HepG2 (cell line): ENCODE data around the gene USP34. TPM values are rescaled to one million over a fixed set of nuclear protein-coding genes. Genes with fewer than 3 reads are reported as not detected.

Source experiments
- ATAC-seq: fragments of 200-7000 bp; cut with Tn5 transposase; 3 replicates; pipeline ENCODE4 v1.9.1; 2020; ENCODE audit warnings: mild to moderate bottlenecking, moderate library complexity
- BruUV-seq: library from RNA; stranded (reverse); fragments of 400-500 nt; replicated peaks from 2 replicates; lab custom pipeline; 2021; lab: Mats Ljungman, UMichigan
- CTCF ChIA-PET: fragments of 300-600 bp; formaldehyde crosslinking; extraction: SDS; loops from one replicate; lab custom pipeline; 2021; ENCODE audit warnings: low total read pairs, inconsistent platforms, low intra/inter-chr PET ratio; lab: Yijun Ruan, JAX
- POLR2A ChIA-PET: fragments of 350-600 bp; sonication (Branson Sonifier 250); formaldehyde crosslinking; loops from one replicate; lab custom pipeline; 2020; ENCODE audit warnings: antibody characterized with exemption, inconsistent platforms; lab: Yijun Ruan, JAX
- DNase-seq: peaks from one replicate; pipeline ENCODE4 v3.0.0-alpha.2; 2015; ENCODE audit warnings: low spot score
- FAIRE-seq: peaks from 3 replicates; lab custom pipeline; 2011; peaks lifted over from hg19 to GRCh38; lab: Jason Lieb, UNC
- H2AFZ ChIP-seq: one replicate; pipeline ENCODE4 v1.6.1; 2011; ENCODE audit warnings: low read length, inconsistent platforms
- H3K27ac ChIP-seq: fragments of 300-600 bp; 3 replicates; pipeline ENCODE4 v1.8.0; 2011; ENCODE audit warnings: mixed run types, mild to moderate bottlenecking, mixed read lengths, low read length, inconsistent platforms; ENCODE audit not compliant: insufficient read depth; ENCODE audit errors: extremely low read length
- H3K27me3 ChIP-seq, 2 experiments: fragments of 200-600 bp in 1 of 2; 2 replicates in 1 of 2; 3 replicates in 1 of 2; pipeline versions ENCODE4 v1.6.0 to v1.8.0; 2011; ENCODE audit warnings: low read length in 2 of 2, mild to moderate bottlenecking in 2 of 2, moderate library complexity in 2 of 2, inconsistent platforms in 1 of 2; ENCODE audit not compliant: insufficient read depth in 2 of 2, control insufficient read depth in 1 of 2
- H3K36me3 ChIP-seq, 2 experiments: fragments of 200-600 bp in 1 of 2; replicated peaks in 1 of 2; 2 replicates in 1 of 2; 3 replicates in 1 of 2; pipeline versions ENCODE4 v1.5.1 to v1.8.0; 2011; ENCODE audit warnings: low read length in 2 of 2, inconsistent platforms in 1 of 2; ENCODE audit not compliant: insufficient read depth in 2 of 2, control insufficient read depth in 1 of 2
- H3K4me1 ChIP-seq: 2 replicates; pipeline ENCODE4 v1.5.1; 2012; ENCODE audit warnings: low read length, inconsistent platforms; ENCODE audit not compliant: insufficient read depth
- H3K4me2 ChIP-seq: 2 replicates; pipeline ENCODE4 v1.6.0; 2011; ENCODE audit warnings: low read depth, low read length, inconsistent platforms
- H3K4me3 ChIP-seq, 3 experiments: fragments of 200-600 bp in 1 of 3; sonication (generic), shearing (Covaris generic) in 1 of 3; replicated peaks in 1 of 3; 2 replicates each; pipeline ENCODE4 v1.5.1; 2011 to 2016; ENCODE audit warnings: low read length in 3 of 3, inconsistent platforms in 2 of 3, low read depth in 2 of 3, mild to moderate bottlenecking in 2 of 3, control low read depth in 1 of 3, mixed read lengths in 1 of 3; ENCODE audit not compliant: insufficient read depth in 1 of 3
- H3K79me2 ChIP-seq: one replicate; pipeline ENCODE4 v1.6.1; 2011; ENCODE audit warnings: low read length, inconsistent platforms; ENCODE audit not compliant: insufficient read depth
- H3K9ac ChIP-seq: 2 replicates; pipeline ENCODE4 v1.6.0; 2011; ENCODE audit warnings: mild to moderate bottlenecking, low read depth, low read length, inconsistent platforms; ENCODE audit not compliant: insufficient read depth
- H3K9me3 ChIP-seq: 2 replicates; pipeline ENCODE4 v1.5.1; 2012; ENCODE audit warnings: mild to moderate bottlenecking, low read length
- H4K20me1 ChIP-seq: 2 replicates; pipeline ENCODE4 v1.6.0; 2011; ENCODE audit warnings: inconsistent platforms, mild to moderate bottlenecking, low read length, moderate library complexity; ENCODE audit not compliant: insufficient read depth
- ARID2 ChIP-seq: sonication (generic); formaldehyde crosslinking; IDR thresholded peaks from 2 replicates; pipeline ENCODE4 v1.8.1; 2022; ENCODE audit warnings: mild to moderate bottlenecking, missing genetic modification reagents, borderline replicate concordance
- CCDC6 ChIP-seq: sonication (generic); formaldehyde crosslinking; IDR thresholded peaks from 2 replicates; pipeline ENCODE4 v1.8.1; 2022; ENCODE audit warnings: mild to moderate bottlenecking, missing genetic modification reagents, moderate library complexity
- DNMT1 ChIP-seq: sonication (generic); formaldehyde crosslinking; IDR thresholded peaks from 2 replicates; pipeline ENCODE4 v1.5.1; 2020; ENCODE audit warnings: mild to moderate bottlenecking, missing genetic modification reagents
- ESRRA ChIP-seq: sonication (generic); formaldehyde crosslinking; IDR thresholded peaks from 2 replicates; pipeline ENCODE4 v1.5.1; 2020; ENCODE audit warnings: mild to moderate bottlenecking, low read depth, missing genetic modification reagents
- GLI4 ChIP-seq: sonication (generic); formaldehyde crosslinking; IDR thresholded peaks from 2 replicates; pipeline ENCODE4 v1.5.1; 2020; ENCODE audit warnings: missing genetic modification reagents, mild to moderate bottlenecking, moderate library complexity, borderline replicate concordance
- MIXL1 ChIP-seq: IDR thresholded peaks from 2 replicates; pipeline ENCODE4 v1.6.1; 2016
- NFE2L1 ChIP-seq: sonication (generic); formaldehyde crosslinking; IDR thresholded peaks from 2 replicates; pipeline ENCODE4 v1.4.0; 2020; ENCODE audit warnings: missing genetic modification reagents, mild to moderate bottlenecking, borderline replicate concordance
- POLR2G ChIP-seq: fragments of 200-400 bp; formaldehyde crosslinking; IDR thresholded peaks from 2 replicates; pipeline ENCODE4 v1.6.1; 2018; ENCODE audit warnings: mild to moderate bottlenecking, low read depth, low read length, moderate library complexity
- ZMYM3 ChIP-seq: sonication (generic); formaldehyde crosslinking; IDR thresholded peaks from 2 replicates; pipeline ENCODE4 v1.5.1; 2020; ENCODE audit warnings: mild to moderate bottlenecking, missing genetic modification reagents
- ZNF232 ChIP-seq: sonication (generic); formaldehyde crosslinking; IDR thresholded peaks from 2 replicates; pipeline ENCODE4 v1.4.0; 2020; ENCODE audit warnings: missing genetic modification reagents, borderline replicate concordance
- ZNF317 ChIP-seq: sonication (generic); formaldehyde crosslinking; IDR thresholded peaks from 2 replicates; pipeline ENCODE4 v1.5.0; 2020; ENCODE audit warnings: mild to moderate bottlenecking, missing genetic modification reagents
- ZNF350 ChIP-seq: sonication (generic); formaldehyde crosslinking; IDR thresholded peaks from 2 replicates; pipeline ENCODE4 v1.4.0; 2020; ENCODE audit warnings: mild to moderate bottlenecking, low read depth, missing genetic modification reagents, borderline replicate concordance
- ZNF550 ChIP-seq: sonication (generic); formaldehyde crosslinking; IDR thresholded peaks from 2 replicates; pipeline ENCODE4 v1.4.0; 2020; ENCODE audit warnings: mild to moderate bottlenecking, missing genetic modification reagents, borderline replicate concordance
- WGBS: methylation state at CpG from one replicate; pipeline ENCODE4 v1.1.6; 2017; ENCODE audit warnings: low lambda C conversion rate; 5-methylcytosine and 5-hydroxymethylcytosine counted together
- in situ Hi-C: cut with HindIII; loops from 2 replicates; pipeline ENCODE4 v1.10.0; 2017; ENCODE audit warnings: low pct_unique_long_range_greater_than_20kb; ENCODE audit not compliant: extremely low pct_ligation_motif_present
- intact Hi-C: fragments of 100-400 bp; cut with micrococcal nuclease; formaldehyde crosslinking; loops from one replicate; pipeline ENCODE4 v1.10.0; 2022; ENCODE audit not compliant: unreplicated experiment
- polyA plus RNA-seq, 8 experiments: library from polyadenylated mRNA; depleted of rRNA in 3 of 8; stranded (reverse) in 7 of 8; unstranded in 1 of 8; fragments of >200 nt; fragmentation: Illumina TruSeq in 4 of 8; extraction: Trizol in 4 of 8; gene quantifications; 2 replicates each; pipeline versions ENCODE4 v1.2.1 to v1.2.3, GENCODE V29; 2011 to 2016; ENCODE audit warnings: low read depth in 4 of 8, missing spikeins in 1 of 8, mixed read lengths in 1 of 8; ENCODE audit not compliant: insufficient read depth in 1 of 8
- total RNA-seq, 5 experiments: library from RNA; depleted of rRNA; stranded (reverse); fragments of >200 nt; fragmentation: Illumina TruSeq; extraction: Trizol; gene quantifications; 2 replicates each; pipeline ENCODE4 v1.2.3, GENCODE V29; 2016; ENCODE audit warnings: low read depth in 1 of 5
- TF ChIP-seq, protein P1 (sequence below): sonication (generic); formaldehyde crosslinking; IDR thresholded peaks from 2 replicates; pipeline ENCODE4 v1.4.0; 2020; ENCODE audit warnings: mild to moderate bottlenecking, missing genetic modification reagents, borderline replicate concordance
- TF ChIP-seq, protein P2 (sequence below): sonication (generic); formaldehyde crosslinking; IDR thresholded peaks from 2 replicates; pipeline ENCODE4 v1.8.0; 2022; ENCODE audit warnings: mild to moderate bottlenecking, missing genetic modification reagents, borderline replicate concordance
- TF ChIP-seq, protein P3 (sequence below): sonication (generic); formaldehyde crosslinking; IDR thresholded peaks from 2 replicates; pipeline ENCODE4 v1.4.0; 2020; ENCODE audit warnings: missing genetic modification reagents
- TF ChIP-seq, protein P4 (sequence below): sonication (generic); formaldehyde crosslinking; IDR thresholded peaks from 2 replicates; pipeline ENCODE4 v1.4.0; 2020; ENCODE audit warnings: mild to moderate bottlenecking, low read depth, missing genetic modification reagents

Gene USP34
- total and polyA plus RNA-seq, 2 of the 13 experiments (the other 11 are each of a cell fraction or from before 2014, with no cell fraction given) = 99.2 to 100 TPM

DNA sequence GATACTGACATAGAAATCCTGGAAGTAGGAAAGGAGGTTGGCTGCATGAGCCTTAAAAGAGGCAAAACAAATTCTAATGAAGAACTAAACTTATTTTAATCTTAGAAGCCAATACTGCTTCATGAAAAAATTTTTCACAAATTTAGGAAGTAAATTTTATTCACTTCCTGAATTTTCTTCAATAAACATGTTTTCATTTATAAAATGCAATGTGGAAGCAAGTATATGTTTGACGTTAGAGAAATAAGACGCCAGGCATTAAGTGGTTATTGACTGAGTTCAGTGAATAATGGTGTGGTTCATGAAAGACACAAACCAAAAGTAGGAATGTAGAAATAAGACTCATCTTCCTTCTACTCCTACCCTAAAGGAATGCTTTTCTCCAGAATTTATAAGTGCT, 136.4 kb downstream of the USP34 start:
- H3K36me3 ChIP-seq = peaks cover 17 to 68% of the 10 kb centered on the region in 2 experiments
- H3K4me2 ChIP-seq = no peak overlapping the region
- FAIRE-seq (no peak), ATAC-seq (no peak), DNase-seq (no peak)
- intact Hi-C loops (no loop called here), in situ Hi-C loops (no loop called here)
- H3K27me3 ChIP-seq = no peaks in the 10 kb centered on the region
- POLR2A ChIA-PET = no interaction called here
- TF ChIP-seq ESRRA = no peak
- no peak for TF ChIP-seq MIXL1 (CRISPR knock-in tag)
- TF ChIP-seq GLI4 (CRISPR knock-in tag) = no peak
- no peak for TF ChIP-seq POLR2G
- TF ChIP-seq, protein P1, sequence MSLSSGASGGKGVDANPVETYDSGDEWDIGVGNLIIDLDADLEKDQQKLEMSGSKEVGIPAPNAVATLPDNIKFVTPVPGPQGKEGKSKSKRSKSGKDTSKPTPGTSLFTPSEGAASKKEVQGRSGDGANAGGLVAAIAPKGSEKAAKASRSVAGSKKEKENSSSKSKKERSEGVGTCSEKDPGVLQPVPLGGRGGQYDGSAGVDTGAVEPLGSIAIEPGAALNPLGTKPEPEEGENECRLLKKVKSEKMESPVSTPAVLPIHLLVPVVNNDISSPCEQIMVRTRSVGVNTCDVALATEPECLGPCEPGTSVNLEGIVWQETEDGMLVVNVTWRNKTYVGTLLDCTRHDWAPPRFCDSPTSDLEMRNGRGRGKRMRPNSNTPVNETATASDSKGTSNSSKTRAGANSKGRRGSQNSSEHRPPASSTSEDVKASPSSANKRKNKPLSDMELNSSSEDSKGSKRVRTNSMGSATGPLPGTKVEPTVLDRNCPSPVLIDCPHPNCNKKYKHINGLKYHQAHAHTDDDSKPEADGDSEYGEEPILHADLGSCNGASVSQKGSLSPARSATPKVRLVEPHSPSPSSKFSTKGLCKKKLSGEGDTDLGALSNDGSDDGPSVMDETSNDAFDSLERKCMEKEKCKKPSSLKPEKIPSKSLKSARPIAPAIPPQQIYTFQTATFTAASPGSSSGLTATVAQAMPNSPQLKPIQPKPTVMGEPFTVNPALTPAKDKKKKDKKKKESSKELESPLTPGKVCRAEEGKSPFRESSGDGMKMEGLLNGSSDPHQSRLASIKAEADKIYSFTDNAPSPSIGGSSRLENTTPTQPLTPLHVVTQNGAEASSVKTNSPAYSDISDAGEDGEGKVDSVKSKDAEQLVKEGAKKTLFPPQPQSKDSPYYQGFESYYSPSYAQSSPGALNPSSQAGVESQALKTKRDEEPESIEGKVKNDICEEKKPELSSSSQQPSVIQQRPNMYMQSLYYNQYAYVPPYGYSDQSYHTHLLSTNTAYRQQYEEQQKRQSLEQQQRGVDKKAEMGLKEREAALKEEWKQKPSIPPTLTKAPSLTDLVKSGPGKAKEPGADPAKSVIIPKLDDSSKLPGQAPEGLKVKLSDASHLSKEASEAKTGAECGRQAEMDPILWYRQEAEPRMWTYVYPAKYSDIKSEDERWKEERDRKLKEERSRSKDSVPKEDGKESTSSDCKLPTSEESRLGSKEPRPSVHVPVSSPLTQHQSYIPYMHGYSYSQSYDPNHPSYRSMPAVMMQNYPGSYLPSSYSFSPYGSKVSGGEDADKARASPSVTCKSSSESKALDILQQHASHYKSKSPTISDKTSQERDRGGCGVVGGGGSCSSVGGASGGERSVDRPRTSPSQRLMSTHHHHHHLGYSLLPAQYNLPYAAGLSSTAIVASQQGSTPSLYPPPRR (CRISPR knock-in tag) = no peak
- no peak for TF ChIP-seq ZNF550
- TF ChIP-seq, protein P2, sequence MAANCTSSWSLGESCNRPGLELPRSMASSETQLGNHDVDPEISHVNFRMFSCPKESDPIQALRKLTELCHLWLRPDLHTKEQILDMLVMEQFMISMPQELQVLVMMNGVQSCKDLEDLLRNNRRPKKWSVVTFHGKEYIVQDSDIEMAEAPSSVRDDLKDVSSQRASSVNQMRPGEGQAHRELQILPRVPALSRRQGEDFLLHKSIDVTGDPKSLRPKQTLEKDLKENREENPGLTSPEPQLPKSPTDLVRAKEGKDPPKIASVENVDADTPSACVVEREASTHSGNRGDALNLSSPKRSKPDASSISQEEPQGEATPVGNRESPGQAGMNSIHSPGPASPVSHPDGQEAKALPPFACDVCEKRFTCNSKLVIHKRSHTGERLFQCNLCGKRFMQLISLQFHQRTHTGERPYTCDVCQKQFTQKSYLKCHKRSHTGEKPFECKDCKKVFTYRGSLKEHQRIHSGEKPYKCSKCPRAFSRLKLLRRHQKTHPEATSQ = no peak
- no peak for TF ChIP-seq NFE2L1 (CRISPR knock-in tag)
- no peak for TF ChIP-seq ARID2
- TF ChIP-seq CCDC6 = no peak
- no peak for TF ChIP-seq ZMYM3 (CRISPR knock-in tag)
- TF ChIP-seq, protein P3, sequence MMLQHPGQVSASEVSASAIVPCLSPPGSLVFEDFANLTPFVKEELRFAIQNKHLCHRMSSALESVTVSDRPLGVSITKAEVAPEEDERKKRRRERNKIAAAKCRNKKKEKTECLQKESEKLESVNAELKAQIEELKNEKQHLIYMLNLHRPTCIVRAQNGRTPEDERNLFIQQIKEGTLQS (CRISPR knock-in tag) = no peak
- TF ChIP-seq DNMT1 (CRISPR knock-in tag) = no peak
- no peak for TF ChIP-seq ZNF317 (CRISPR knock-in tag)
- TF ChIP-seq, protein P4, sequence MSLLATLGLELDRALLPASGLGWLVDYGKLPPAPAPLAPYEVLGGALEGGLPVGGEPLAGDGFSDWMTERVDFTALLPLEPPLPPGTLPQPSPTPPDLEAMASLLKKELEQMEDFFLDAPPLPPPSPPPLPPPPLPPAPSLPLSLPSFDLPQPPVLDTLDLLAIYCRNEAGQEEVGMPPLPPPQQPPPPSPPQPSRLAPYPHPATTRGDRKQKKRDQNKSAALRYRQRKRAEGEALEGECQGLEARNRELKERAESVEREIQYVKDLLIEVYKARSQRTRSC (CRISPR knock-in tag) = no peak
- TF ChIP-seq ZNF232 (CRISPR knock-in tag) = no peak
- no peak for TF ChIP-seq ZNF350 (CRISPR knock-in tag)
- no TSS peak for BruUV-seq
- H2AFZ ChIP-seq = no peak overlapping the region
- no peak overlapping the region for H3K27ac ChIP-seq
- 96% methylated on average over 2 of the region's 2 CpGs for WGBS
- no peaks in the 10 kb centered on the region for H3K9me3 ChIP-seq
- H3K4me3 ChIP-seq = no peak overlapping the region
- no peak overlapping the region for H3K9ac ChIP-seq
- H4K20me1 ChIP-seq = no peaks in the 10 kb centered on the region
- H3K79me2 ChIP-seq = no peaks in the 10 kb centered on the region
- no peaks in the 10 kb centered on the region for H3K4me1 ChIP-seq
- CTCF ChIA-PET = no interaction called here
